Tibial artery (tissue), 4 donors: ENCODE results near the gene QPRT.
"Not testable (repeated sequence)": the region's sequence is repeated elsewhere in the genome, so short reads cannot be mapped to it uniquely, and the experiment has no call there.

Source experiments
- DNase-seq, 2 donors: peaks; one replicate each; pipeline ENCODE4 v3.0.0-alpha.2; 2019
- H3K27ac ChIP-seq, 2 donors: fragments of 200-600 bp; sonication (generic) in 1 of 2; 1 replicate in 1 of 2; 2 replicates in 1 of 2; pipeline ENCODE4 v1.5.1; 2018 to 2019; ENCODE audit warnings: mild to moderate bottlenecking in 1 of 2
- H3K27me3 ChIP-seq, 2 donors: fragments of 200-600 bp; sonication (generic) in 1 of 2; one replicate each; pipeline versions ENCODE4 v1.5.1 to v1.6.0; 2016 to 2019
- H3K36me3 ChIP-seq, 3 donors: fragments of 200-600 bp; sonication (generic) in 2 of 3; one replicate each; pipeline ENCODE4 v1.5.1; 2016 to 2019; ENCODE audit warnings: mild to moderate bottlenecking in 2 of 3
- H3K4me1 ChIP-seq, 4 donors: fragments of 200-600 bp; sonication (generic) in 2 of 4; 1 replicate in 3 of 4; 2 replicates in 1 of 4; pipeline ENCODE4 v1.5.1; 2016 to 2019
- H3K4me3 ChIP-seq, 2 donors: fragments of 200-600 bp; sonication (generic) in 1 of 2; 1 replicate in 1 of 2; 2 replicates in 1 of 2; pipeline ENCODE4 v1.5.1; 2018 to 2019; ENCODE audit warnings: mild to moderate bottlenecking in 2 of 2
- H3K9me3 ChIP-seq, 3 donors: fragments of 200-600 bp; sonication (generic) in 1 of 3; one replicate each; pipeline ENCODE4 v1.5.1; 2016 to 2019
- CTCF ChIP-seq, 2 experiments: fragments of 200-600 bp in 1 of 2; fragments of 450-650 bp in 1 of 2; IDR thresholded peaks; one replicate each; pipeline ENCODE4 v1.5.1; 2017 to 2019; ENCODE audit warnings: antibody characterized with exemption in 2 of 2, mild to moderate bottlenecking in 1 of 2, moderate library complexity in 1 of 2
- intact Hi-C: fragments of 100-400 bp; cut with DNase I; formaldehyde crosslinking; loops from one replicate; pipeline ENCODE4 v1.15.0; 2023; ENCODE audit warnings: low total_unique reads

QPRT gene

GRCh38 chr16:29737713-29738112 lies 58.7 kb downstream of the QPRT start:
- DNase-seq = no peak
- Histone ChIP-seq H3K4me3 (no peak overlapping the region), H3K4me1 (no peaks in the 10 kb centered on the region), H3K9me3 (no peaks in the 10 kb centered on the region), H3K27ac (no peak overlapping the region), H3K36me3 (no peaks in the 10 kb centered on the region), H3K27me3 (peaks cover 0 to 42% of the 10 kb centered on the region in 2 donors)
- TF ChIP-seq CTCF (IDR thresholded peaks at IDR 0.05) = no peak
- intact Hi-C loops = no loop called here

DNA sequence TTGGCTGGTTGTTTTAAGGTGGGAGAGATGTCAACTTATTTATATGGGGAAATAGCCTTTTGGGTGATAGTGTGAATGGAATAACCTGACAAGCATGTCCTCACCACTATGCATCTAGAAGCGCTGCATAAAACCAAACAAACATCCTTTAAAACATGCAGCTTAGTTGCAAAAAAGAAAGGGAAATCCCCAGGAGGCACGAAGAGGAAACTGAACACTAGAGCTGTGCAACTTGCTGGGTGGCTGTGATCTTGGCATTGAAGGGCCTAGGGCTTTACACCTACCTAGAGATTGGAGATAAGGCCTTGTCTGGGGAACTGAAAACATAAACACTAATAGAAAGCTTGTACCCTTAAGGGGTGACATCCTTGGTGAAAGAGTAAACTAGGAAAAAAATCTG lies 59.5 kb downstream of the QPRT start:
- Histone ChIP-seq H3K36me3 (no peaks in the 10 kb centered on the region), H3K4me3 (no peak overlapping the region), H3K27me3 (peaks cover 0 to 44% of the 10 kb centered on the region in 2 donors), H3K4me1 (no peaks in the 10 kb centered on the region), H3K9me3 (no peaks in the 10 kb centered on the region), H3K27ac (no peak overlapping the region)
- intact Hi-C loops = no loop called here
- no peak for DNase-seq
- TF ChIP-seq CTCF (IDR thresholded peaks at IDR 0.05) = no peak

GRCh38 chr16:29739927-29740629 lies 61.1 kb downstream of the QPRT start:
- peaks cover 0 to 39% of the 10 kb centered on the region in 2 donors for H3K27me3 ChIP-seq
- DNase-seq, H3K4me3 ChIP-seq, intact Hi-C loops, H3K9me3 ChIP-seq, H3K27ac ChIP-seq, H3K4me1 ChIP-seq, H3K36me3 ChIP-seq: not testable (repeated sequence)

GRCh38 chr16:29740630-29741015 lies 61.6 kb downstream of the QPRT start:
- intact Hi-C loops, H3K27ac ChIP-seq, H3K4me3 ChIP-seq, DNase-seq, H3K4me1 ChIP-seq, H3K36me3 ChIP-seq, H3K9me3 ChIP-seq: not testable (repeated sequence)
- peaks cover 0 to 36% of the 10 kb centered on the region in 2 donors for H3K27me3 ChIP-seq

GRCh38 chr16:29742683-29743275 lies 63.8 kb downstream of the QPRT start:
- peaks cover 0 to 32% of the 10 kb centered on the region in 2 donors for H3K27me3 ChIP-seq
- H3K27ac ChIP-seq = no peak overlapping the region

GRCh38 chr16:29743475-29743826 lies 64.5 kb downstream of the QPRT start:
- Histone ChIP-seq H3K4me1 (no peaks in the 10 kb centered on the region), H3K27me3 (peaks cover 0 to 32% of the 10 kb centered on the region in 2 donors), H3K27ac (no peak overlapping the region), H3K4me3 (no peak overlapping the region), H3K36me3 (no peaks in the 10 kb centered on the region), H3K9me3 (no peaks in the 10 kb centered on the region)
- no peak for TF ChIP-seq CTCF (IDR thresholded peaks at IDR 0.05)
- intact Hi-C loops = no loop called here
- DNase-seq = no peak

More at GRCh38 chr16:29742683-29743275, 63.8 kb downstream of the QPRT start:
- no peak for DNase-seq
- H3K9me3 ChIP-seq = no peaks in the 10 kb centered on the region
- no peak overlapping the region for H3K4me3 ChIP-seq
- no peak for TF ChIP-seq CTCF (IDR thresholded peaks at IDR 0.05)
- H3K36me3 ChIP-seq = no peaks in the 10 kb centered on the region
- intact Hi-C loops = no loop called here
- no peaks in the 10 kb centered on the region for H3K4me1 ChIP-seq
